GM20000 (cell line): ENCODE results near the gene ZNF574.
A peak's percentile ranks its signal among the peaks of the same experiment; 100 is the strongest.

Experiments
- DNase-seq: peaks from one replicate; pipeline ENCODE4 v3.0.0; 2012; ENCODE audit warnings: low spot score
- TF ChIP-seq, protein P1 (sequence below): IDR thresholded peaks from 2 replicates; pipeline ENCODE4 v1.5.1; 2012; ENCODE audit warnings: mild to moderate bottlenecking, control low read depth; ENCODE audit errors: extremely low read depth, missing control alignments

The ZNF574 gene, protein sequence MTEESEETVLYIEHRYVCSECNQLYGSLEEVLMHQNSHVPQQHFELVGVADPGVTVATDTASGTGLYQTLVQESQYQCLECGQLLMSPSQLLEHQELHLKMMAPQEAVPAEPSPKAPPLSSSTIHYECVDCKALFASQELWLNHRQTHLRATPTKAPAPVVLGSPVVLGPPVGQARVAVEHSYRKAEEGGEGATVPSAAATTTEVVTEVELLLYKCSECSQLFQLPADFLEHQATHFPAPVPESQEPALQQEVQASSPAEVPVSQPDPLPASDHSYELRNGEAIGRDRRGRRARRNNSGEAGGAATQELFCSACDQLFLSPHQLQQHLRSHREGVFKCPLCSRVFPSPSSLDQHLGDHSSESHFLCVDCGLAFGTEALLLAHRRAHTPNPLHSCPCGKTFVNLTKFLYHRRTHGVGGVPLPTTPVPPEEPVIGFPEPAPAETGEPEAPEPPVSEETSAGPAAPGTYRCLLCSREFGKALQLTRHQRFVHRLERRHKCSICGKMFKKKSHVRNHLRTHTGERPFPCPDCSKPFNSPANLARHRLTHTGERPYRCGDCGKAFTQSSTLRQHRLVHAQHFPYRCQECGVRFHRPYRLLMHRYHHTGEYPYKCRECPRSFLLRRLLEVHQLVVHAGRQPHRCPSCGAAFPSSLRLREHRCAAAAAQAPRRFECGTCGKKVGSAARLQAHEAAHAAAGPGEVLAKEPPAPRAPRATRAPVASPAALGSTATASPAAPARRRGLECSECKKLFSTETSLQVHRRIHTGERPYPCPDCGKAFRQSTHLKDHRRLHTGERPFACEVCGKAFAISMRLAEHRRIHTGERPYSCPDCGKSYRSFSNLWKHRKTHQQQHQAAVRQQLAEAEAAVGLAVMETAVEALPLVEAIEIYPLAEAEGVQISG

GRCh38 chr19:42075616-42076379 lies at the start of gene ZNF574:
Gene ZNF574 (plus strand): TSS chr19:42076166. CDS start chr19:42078607, 2,441 bp downstream.
- peak; percentile 99 for DNase-seq
- TF ChIP-seq, protein P1, sequence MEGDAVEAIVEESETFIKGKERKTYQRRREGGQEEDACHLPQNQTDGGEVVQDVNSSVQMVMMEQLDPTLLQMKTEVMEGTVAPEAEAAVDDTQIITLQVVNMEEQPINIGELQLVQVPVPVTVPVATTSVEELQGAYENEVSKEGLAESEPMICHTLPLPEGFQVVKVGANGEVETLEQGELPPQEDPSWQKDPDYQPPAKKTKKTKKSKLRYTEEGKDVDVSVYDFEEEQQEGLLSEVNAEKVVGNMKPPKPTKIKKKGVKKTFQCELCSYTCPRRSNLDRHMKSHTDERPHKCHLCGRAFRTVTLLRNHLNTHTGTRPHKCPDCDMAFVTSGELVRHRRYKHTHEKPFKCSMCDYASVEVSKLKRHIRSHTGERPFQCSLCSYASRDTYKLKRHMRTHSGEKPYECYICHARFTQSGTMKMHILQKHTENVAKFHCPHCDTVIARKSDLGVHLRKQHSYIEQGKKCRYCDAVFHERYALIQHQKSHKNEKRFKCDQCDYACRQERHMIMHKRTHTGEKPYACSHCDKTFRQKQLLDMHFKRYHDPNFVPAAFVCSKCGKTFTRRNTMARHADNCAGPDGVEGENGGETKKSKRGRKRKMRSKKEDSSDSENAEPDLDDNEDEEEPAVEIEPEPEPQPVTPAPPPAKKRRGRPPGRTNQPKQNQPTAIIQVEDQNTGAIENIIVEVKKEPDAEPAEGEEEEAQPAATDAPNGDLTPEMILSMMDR, result no peak

GRCh38 chr19:42028304-42029216 lies 47.4 kb upstream of the ZNF574 start:
- TF ChIP-seq, protein P1, result peak; percentile 67
- DNase-seq, result no peak

DNA sequence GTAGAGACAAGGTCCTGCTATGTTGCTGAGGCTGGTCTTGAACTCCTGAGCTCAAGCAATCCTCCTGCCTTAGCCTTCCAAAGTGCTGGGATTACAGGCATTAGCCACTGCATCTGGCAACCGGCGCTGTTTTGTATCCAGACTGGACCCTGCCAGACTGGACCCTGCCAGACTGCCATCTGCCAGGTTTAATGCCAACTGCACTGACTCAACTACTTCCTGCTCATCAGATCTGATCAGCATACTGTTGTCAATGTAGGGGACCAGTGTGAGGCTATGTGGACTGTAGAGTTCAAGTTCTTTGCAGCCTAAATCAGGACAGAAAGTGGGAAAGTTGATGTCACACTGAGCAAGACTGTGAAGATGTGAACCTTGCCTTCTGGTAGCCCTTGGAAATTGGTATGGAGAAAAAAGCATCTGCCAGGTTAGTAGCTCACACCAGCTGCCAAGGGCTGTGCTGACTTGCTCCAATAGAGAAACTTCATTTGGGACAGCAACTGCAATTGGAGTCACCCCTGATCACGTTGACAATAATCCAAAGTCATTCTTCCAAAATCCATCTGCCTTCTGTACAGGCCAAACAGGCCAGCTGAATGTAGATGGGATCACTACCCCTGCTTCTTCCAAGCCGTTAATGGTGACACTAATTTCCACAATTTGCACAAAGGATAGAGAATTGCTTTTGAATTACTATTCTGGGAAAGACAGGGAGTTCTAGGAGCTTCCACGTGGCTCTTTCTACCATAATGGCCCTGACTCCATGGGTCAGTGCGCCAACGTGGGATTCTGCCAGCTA lies 45.1 kb upstream of the ZNF574 start:
- TF ChIP-seq, protein P1, result no peak
- no peak for DNase-seq

- TF ChIP-seq, protein P1, result no peak
- no peak for DNase-seq
These were observed 43.5 kb upstream of the ZNF574 start for GRCh38 chr19:42032431-42032830.

DNA sequence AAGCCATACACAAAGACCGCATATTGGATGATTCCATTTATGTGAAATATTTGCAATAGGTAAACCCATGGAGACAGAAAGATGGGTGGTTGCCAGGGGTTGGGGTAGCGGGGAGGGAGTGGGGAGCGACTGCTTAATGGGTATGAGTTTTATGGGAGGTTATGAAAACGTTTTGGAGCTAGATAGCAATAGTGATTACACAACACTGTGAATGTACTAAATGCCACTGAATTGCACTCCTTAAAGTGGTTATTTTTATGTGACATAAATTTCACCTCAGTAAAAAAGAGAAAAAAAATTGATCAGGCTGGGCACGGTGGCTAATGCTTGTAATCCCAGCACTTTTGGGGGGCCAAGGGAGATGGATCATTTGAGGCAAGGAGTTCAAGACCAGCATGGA lies 42.6 kb upstream of the ZNF574 start:
- DNase-seq, result no peak
- TF ChIP-seq, protein P1, result no peak
